LHCN-M2 (cell line): ENCODE measurements around the gene HOXA11. TPM values are rescaled to one million over a fixed set of nuclear protein-coding genes. Genes with fewer than 3 reads are reported as not detected.

Experiments
- DNase-seq: peaks from one replicate; pipeline ENCODE4 v3.0.0-alpha.2; 2012; ENCODE audit warnings: low read depth
- total RNA-seq: library from RNA; depleted of rRNA; stranded (reverse); fragments of >200 nt; gene quantifications from 2 replicates; pipeline ENCODE4 v1.2.3, GENCODE V29; 2014; rRNA removed

The HOXA11 gene
- total RNA-seq, 1 experiment from 2014 or later = 4.0 TPM

DNA sequence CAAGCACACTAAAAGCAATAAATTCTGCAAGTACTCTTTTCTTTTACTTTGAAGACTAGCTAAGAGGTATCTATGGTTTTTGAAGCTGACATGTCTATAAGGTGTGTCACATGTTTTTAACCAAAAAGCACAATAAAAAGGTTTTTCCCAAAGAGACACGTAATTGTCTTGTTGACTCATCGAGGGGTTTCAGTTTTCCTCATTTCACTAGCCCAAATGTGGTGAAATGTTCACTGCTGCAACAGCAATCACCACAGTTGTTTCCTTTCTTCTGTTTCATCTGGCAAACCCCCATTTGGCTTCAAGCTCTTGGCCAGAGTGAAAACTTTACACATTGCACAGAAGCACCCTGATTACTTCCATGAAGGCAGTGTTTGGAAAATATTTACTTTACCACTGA, 50.6 kb downstream of the HOXA11 start:
- peak; percentile 97 for DNase-seq

DNA sequence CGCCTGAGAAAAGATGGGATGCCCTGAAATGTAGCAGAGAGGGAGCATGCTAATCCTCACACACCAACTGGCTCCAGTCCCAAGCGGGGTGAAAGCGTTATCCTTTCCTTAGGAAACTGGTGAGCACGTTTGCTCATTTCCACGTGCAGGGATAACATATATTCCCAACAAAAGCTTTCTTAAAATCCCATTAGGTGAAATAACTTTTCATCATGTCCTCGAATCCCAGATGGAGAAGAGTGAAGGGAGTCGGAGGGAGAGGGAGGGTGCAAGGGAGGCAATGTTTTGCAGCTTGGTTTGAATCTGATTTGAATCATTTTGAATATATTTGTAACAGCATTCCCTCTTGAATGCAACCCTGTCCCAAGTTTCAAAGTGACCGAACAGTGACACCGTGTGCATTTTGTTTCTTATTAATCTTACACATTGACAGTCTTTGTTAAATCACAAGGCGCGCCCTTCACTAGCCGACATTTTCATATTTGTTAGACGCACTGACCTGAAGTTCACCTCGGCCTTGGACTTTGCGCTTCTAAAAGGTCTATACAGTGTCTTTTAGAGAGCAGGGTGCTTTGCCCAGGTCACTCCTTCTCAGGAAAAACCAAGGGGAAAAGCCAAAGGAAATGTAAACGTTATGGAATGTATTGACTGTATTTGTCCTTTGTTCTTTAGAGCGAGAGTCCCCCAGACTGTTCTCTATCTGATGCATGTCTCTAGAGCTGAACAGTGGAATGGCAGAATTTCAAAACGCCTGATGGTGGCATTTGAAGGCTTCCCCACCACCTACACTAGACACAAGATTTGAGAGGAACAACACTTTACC, 51.4 kb downstream of the HOXA11 start:
- DNase-seq = no peak

DNA sequence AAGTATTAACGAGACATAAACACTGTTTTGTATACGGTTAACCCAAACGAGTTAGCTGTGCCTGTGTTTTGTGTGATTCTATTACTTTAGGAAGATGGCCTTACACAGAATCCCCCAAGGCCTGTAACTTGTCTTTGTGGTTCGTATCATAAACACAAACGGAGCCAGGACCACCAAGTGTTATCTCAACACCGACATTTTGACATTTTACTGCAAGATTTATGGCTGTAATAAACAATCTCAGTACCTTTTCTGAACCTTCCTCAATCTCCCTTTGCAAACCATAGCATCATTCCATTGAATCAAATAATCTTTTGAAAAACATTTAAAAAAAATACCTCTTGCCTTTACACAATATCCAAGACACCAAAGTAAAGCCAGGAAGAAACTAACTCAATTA, 52.1 kb downstream of the HOXA11 start:
- DNase-seq = no peak

DNA sequence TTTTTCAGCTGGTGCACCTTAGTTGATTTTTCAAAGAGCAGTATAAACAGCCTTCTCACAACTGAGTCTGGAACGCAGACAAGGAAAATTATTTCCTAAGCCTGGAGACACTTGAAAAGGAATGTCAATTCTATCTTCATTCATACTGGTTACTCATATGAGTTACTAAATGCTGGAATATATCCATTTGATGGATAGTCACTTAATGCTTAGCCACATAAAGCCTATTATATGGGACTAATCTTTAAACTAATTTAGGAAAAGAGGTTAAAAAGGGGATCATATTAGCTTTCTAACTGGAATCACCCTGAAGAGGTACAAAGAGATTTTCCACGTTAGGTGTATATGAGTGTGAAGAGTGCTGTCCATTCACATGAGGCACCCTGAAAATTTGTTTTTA, 52.8 kb downstream of the HOXA11 start:
- no peak for DNase-seq

DNA sequence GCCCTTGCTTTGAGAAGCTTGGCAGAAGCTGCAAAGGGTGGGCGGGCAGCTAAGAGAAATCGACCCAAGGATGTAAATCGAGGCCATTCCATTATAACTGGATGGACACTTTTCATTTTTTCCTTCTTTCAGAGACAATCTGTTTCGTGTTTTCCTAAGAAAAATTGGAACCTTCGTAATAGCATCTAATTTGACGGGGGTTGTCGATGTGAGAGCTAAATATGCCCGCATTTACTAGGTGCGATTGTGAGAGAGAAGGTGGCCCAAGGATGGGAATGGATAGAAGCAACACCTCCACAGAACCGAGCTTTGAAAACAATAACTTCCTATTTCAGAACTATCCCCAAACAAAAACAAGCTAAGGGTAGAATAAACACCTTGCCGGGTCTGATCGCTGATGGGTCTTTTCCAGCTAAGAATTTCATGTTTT, 53.6 kb downstream of the HOXA11 start:
- no peak for DNase-seq

Other genes with a start within 250 kb of the HOXA11 start
- 3.7 and 5.9 TPM in 2 replicates for gene HOXA1, start 89.2 kb downstream of the HOXA11 start, total RNA-seq
- 0.46 and 0.51 TPM in 2 replicates for gene HOXA2, start 82.5 kb downstream of the HOXA11 start, total RNA-seq
- 7.5 and 8.9 TPM in 2 replicates for gene HOXA4, start 54.5 kb downstream of the HOXA11 start, total RNA-seq
- gene HOXA5, start 41.6 kb downstream of the HOXA11 start, total RNA-seq = 8.6 and 9.4 TPM in 2 replicates
- 1.6 and 2.1 TPM in 2 replicates for gene HOXA6, start 37.5 kb downstream of the HOXA11 start, total RNA-seq
- gene HOXA3, start 32.6 kb downstream of the HOXA11 start, total RNA-seq = 4.6 and 4.7 TPM in 2 replicates
- gene HOXA7, start 28.6 kb downstream of the HOXA11 start, total RNA-seq = 4.5 and 8.3 TPM in 2 replicates
- 8.7 TPM in 2 replicates for gene HOXA9, start 19.7 kb downstream of the HOXA11 start, total RNA-seq
- 12.8 and 13.2 TPM in 2 replicates for gene HOXA10, start 10.9 kb downstream of the HOXA11 start, total RNA-seq
- 0.06 and 0.11 TPM in 2 replicates for gene HOXA13, start 14.9 kb upstream of the HOXA11 start, total RNA-seq
- gene EVX1, start 57.6 kb upstream of the HOXA11 start, total RNA-seq = not detected in 2 replicates